SK-N-MC (cell line): ENCODE data around the gene EZH1.

Experiments used
- DNase-seq: peaks from one replicate; pipeline ENCODE4 v3.0.0-alpha.2; 2011; ENCODE audit warnings: low read depth, low spot score
- H3K27ac ChIP-seq: fragments of 200-600 bp; sonication (generic); 2 replicates; pipeline ENCODE4 v1.5.1; 2016; ENCODE audit warnings: mixed run types
- H3K36me3 ChIP-seq: fragments of 200-600 bp; sonication (generic); 2 replicates; pipeline ENCODE4 v1.6.1; 2017; ENCODE audit warnings: antibody characterized with exemption, low read length, mixed read lengths; ENCODE audit not compliant: insufficient read depth
- H3K4me3 ChIP-seq: fragments of 200-600 bp; sonication (generic); 2 replicates; pipeline ENCODE4 v1.5.1; 2016
- H3K9ac ChIP-seq: fragments of 200-600 bp; sonication (generic); 2 replicates; pipeline ENCODE4 v1.8.0; 2017; ENCODE audit warnings: mixed run types, mixed read lengths; ENCODE audit not compliant: insufficient read length
- H3K9me3 ChIP-seq: fragments of 200-600 bp; sonication (generic); 2 replicates; pipeline ENCODE4 v1.6.1; 2017; ENCODE audit warnings: low read depth, mild to moderate bottlenecking, antibody characterized with exemption, low read length, moderate library complexity, mixed read lengths
- EZH2 ChIP-seq: fragments of 200-600 bp; sonication (generic); IDR thresholded peaks from one replicate; pipeline ENCODE4 v1.6.1; 2017; ENCODE audit warnings: antibody characterized with exemption
- FOXP2 ChIP-seq: optimal IDR thresholded peaks from 2 replicates; pipeline ENCODE3; 2011; ENCODE audit warnings: mild to moderate bottlenecking, moderate library complexity; ENCODE audit not compliant: insufficient read depth; ENCODE audit errors: extremely low read length, control extremely low read depth
- POLR2AphosphoS5 ChIP-seq: IDR thresholded peaks from 2 replicates; pipeline ENCODE4 v1.6.1; 2012; ENCODE audit warnings: mild to moderate bottlenecking, low read depth, low read length, borderline replicate concordance

EZH1 gene

GRCh38 chr17:42708588-42708987 lies 36.3 kb downstream of the EZH1 start:
- Histone ChIP-seq H3K9ac (no peak overlapping the region), H3K36me3 (peaks cover 89% of the 10 kb centered on the region), H3K9me3 (no peaks in the 10 kb centered on the region), H3K4me3 (no peak overlapping the region), H3K27ac (no peak overlapping the region)
- DNase-seq: no peak
- no peak for TF ChIP-seq FOXP2
- no peak for TF ChIP-seq POLR2AphosphoS5
- no peak for TF ChIP-seq EZH2

DNA sequence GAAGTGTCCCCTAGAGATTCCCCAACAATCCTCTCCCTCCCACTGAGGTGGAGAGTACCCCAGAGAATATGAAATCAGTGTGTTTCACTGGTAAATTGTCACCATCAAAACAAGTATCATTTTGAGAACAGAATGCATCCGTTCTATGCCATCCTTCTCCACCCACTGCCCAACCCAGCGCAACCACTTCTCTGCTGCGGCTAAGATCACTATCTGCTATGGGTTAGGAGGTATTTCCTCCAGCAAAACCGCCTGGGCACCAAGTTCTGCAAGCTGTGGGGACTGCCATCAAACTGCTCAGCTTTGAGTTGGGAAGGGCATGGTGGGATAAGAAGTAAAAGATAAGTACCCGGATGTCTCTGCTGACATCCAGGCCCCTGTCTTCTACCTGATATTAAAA lies 38.1 kb downstream of the EZH1 start:
- H3K9me3 ChIP-seq: no peaks in the 10 kb centered on the region
- TF ChIP-seq FOXP2: no peak
- no peak for TF ChIP-seq EZH2
- TF ChIP-seq POLR2AphosphoS5: no peak
- H3K27ac ChIP-seq: no peak overlapping the region
- DNase-seq: no peak
- H3K9ac ChIP-seq: no peak overlapping the region
- peaks cover 88% of the 10 kb centered on the region for H3K36me3 ChIP-seq
- H3K4me3 ChIP-seq: no peak overlapping the region

DNA sequence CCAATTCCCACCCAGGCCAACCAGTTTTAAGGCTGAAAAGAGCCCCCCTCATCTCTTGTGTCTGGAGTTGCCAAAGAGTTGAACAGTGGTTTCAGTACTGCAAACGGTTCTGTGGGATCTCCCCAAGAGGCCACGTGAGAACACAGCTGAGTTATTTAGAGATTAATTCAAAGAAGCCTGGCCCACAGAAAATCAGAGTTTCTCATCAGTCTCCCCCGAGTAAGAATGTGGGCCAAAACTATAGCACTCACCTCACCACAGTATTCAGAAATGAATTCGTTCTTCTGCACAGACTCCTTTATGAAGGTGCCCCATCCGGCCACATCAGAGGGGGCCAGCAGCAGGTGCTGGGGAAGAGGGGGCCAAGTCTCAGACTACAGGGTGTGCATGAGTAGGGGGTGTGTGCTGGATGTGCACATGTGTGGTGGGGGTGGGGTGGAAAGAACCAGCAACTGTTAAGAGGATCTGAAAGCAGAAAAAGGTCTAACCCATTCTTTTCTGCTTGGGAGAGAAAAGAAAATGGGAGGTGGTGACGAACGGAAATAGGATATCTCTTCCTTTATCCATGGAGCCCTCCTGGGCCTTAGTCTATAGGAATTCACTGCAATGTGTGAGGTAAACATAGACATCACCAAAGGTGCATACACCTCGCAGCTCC lies 39.9 kb downstream of the EZH1 start:
- TF ChIP-seq POLR2AphosphoS5: no peak
- no peak for TF ChIP-seq FOXP2
- no peak for TF ChIP-seq EZH2
- Histone ChIP-seq H3K36me3 (peaks cover 80% of the 10 kb centered on the region), H3K9me3 (no peaks in the 10 kb centered on the region), H3K4me3 (no peak overlapping the region), H3K9ac (no peak overlapping the region), H3K27ac (no peak overlapping the region)
- DNase-seq: no peak

- Histone ChIP-seq H3K4me3 (no peak overlapping the region), H3K36me3 (peaks cover 76% of the 10 kb centered on the region), H3K27ac (no peak overlapping the region), H3K9me3 (no peaks in the 10 kb centered on the region), H3K9ac (no peak overlapping the region)
- no peak for DNase-seq
- TF ChIP-seq EZH2: no peak
- no peak for TF ChIP-seq POLR2AphosphoS5
- no peak for TF ChIP-seq FOXP2
Measured at GRCh38 chr17:42704490-42704836, 40.4 kb downstream of the EZH1 start.

DNA sequence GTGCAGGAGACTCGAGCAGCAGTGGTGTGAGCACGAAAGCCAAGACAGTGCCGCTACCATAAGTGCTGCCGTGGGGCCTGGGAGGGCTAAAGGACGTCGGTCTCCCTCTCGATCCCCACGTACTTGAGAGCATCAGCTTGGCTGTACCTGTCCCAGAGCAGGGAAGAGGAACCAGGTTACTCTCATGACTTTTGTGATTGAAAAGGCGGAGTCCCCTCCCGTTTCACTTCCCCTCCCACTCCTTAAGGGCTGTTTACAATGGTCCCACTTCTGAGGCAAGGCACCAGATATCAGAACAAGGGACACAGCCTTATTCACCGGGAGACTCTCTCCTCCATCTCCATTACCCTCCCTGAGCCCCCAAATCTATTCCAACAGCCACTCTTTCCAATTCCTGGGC lies 42.4 kb downstream of the EZH1 start:
- DNase-seq: no peak
- peaks cover 61% of the 10 kb centered on the region; the same call in 1 of the 2 replicates for H3K36me3 ChIP-seq
- H3K27ac ChIP-seq: no peak overlapping the region
- TF ChIP-seq FOXP2 (no peak), EZH2 (no peak), POLR2AphosphoS5 (no peak)
- no peak overlapping the region for H3K9ac ChIP-seq
- H3K4me3 ChIP-seq: no peak overlapping the region
- no peaks in the 10 kb centered on the region for H3K9me3 ChIP-seq

- H3K9ac ChIP-seq: no peak overlapping the region
- H3K27ac ChIP-seq: no peak overlapping the region
- TF ChIP-seq EZH2 (no peak), FOXP2 (no peak), POLR2AphosphoS5 (no peak)
- H3K4me3 ChIP-seq: no peak overlapping the region
- H3K9me3 ChIP-seq: no peaks in the 10 kb centered on the region
- H3K36me3 ChIP-seq: peaks cover 49% of the 10 kb centered on the region; the same call in 1 of the 2 replicates
- no peak for DNase-seq
Measured at GRCh38 chr17:42700586-42701289, 44.1 kb downstream of the EZH1 start.

DNA sequence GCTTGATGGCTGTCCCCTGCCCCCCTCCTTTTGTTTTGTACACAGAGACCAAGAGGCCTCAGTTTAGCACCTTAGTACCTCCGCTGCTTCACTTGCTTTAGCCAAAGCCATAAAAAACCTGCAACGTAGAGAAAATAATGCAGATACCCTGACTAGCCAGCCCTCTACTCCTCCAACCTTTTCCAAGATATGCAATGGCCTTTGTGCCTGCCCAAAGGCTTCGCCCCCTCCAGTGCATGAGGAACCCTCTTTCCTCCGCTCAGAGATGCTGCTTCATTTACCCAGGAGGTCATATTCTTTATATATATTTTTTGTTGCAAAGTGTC lies 45.5 kb downstream of the EZH1 start:
- Histone ChIP-seq H3K9ac (no peak overlapping the region), H3K9me3 (no peaks in the 10 kb centered on the region), H3K36me3 (peaks cover 39% of the 10 kb centered on the region; the same call in 1 of the 2 replicates), H3K4me3 (no peak overlapping the region), H3K27ac (no peak overlapping the region)
- DNase-seq: no peak
- TF ChIP-seq FOXP2: no peak
- TF ChIP-seq POLR2AphosphoS5: no peak
- TF ChIP-seq EZH2: no peak

GRCh38 chr17:42698736-42699414 lies 46.0 kb downstream of the EZH1 start:
- TF ChIP-seq EZH2: no peak
- TF ChIP-seq FOXP2: no peak
- no peak for TF ChIP-seq POLR2AphosphoS5
- H3K4me3 ChIP-seq: no peak overlapping the region
- no peak for DNase-seq
- H3K36me3 ChIP-seq: peaks cover 34% of the 10 kb centered on the region; the same call in 1 of the 2 replicates
- H3K9ac ChIP-seq: no peak overlapping the region
- H3K27ac ChIP-seq: no peak overlapping the region
- H3K9me3 ChIP-seq: no peaks in the 10 kb centered on the region
